H9 (cell line): ENCODE data around the gene SERTAD2. TPM values are rescaled to one million over a fixed set of nuclear protein-coding genes. Genes with fewer than 3 reads are reported as not detected.
A peak's percentile ranks its signal among the peaks of the same experiment; 100 is the strongest.

Experiments used
- DNase-seq: peaks from one replicate; pipeline ENCODE4 v3.0.0-alpha.2; 2017
- H2AFZ ChIP-seq: one replicate; pipeline ENCODE4 v1.6.1; 2013; ENCODE audit warnings: mild to moderate bottlenecking, low read length, control low read depth, moderate library complexity
- H2AK5ac ChIP-seq: 2 replicates; pipeline ENCODE4 v1.6.1; 2013; ENCODE audit warnings: low read length, control low read depth, mixed read lengths; ENCODE audit not compliant: insufficient read length
- H2BK120ac ChIP-seq: one replicate; pipeline ENCODE4 v1.6.1; 2013; ENCODE audit warnings: low read depth, mild to moderate bottlenecking, low read length, control low read depth, inconsistent platforms; ENCODE audit not compliant: poor library complexity, severe bottlenecking
- H2BK12ac ChIP-seq: 2 replicates; pipeline ENCODE4 v1.6.1; 2013; ENCODE audit warnings: low read length, control low read depth, mixed read lengths, low read depth; ENCODE audit not compliant: insufficient read length
- H2BK15ac ChIP-seq: 2 replicates; pipeline ENCODE4 v1.6.1; 2013; ENCODE audit warnings: low read depth, low read length, control low read depth
- H2BK20ac ChIP-seq: one replicate; pipeline ENCODE4 v1.6.1; 2013; ENCODE audit warnings: low read depth, mild to moderate bottlenecking, low read length, control low read depth, inconsistent platforms; ENCODE audit not compliant: poor library complexity, severe bottlenecking
- H2BK5ac ChIP-seq: 2 replicates; pipeline ENCODE4 v1.6.1; 2013; ENCODE audit warnings: low read length, control low read depth, mixed read lengths; ENCODE audit not compliant: insufficient read length
- H3K14ac ChIP-seq: 2 replicates; pipeline ENCODE4 v1.6.1; 2013; ENCODE audit warnings: low read length, control low read depth; ENCODE audit not compliant: insufficient read depth
- H3K18ac ChIP-seq: 2 replicates; pipeline ENCODE4 v1.6.1; 2013; ENCODE audit warnings: low read depth, mild to moderate bottlenecking, mixed read lengths, low read length, control low read depth; ENCODE audit not compliant: insufficient read length
- H3K23ac ChIP-seq: 2 replicates; pipeline ENCODE4 v1.6.1; 2013; ENCODE audit warnings: low read length, control low read depth, mixed read lengths, low read depth; ENCODE audit not compliant: insufficient read length
- H3K23me2 ChIP-seq: 2 replicates; pipeline ENCODE4 v1.6.1; 2013; ENCODE audit warnings: low read depth, mild to moderate bottlenecking, mixed read lengths, low read length, control low read depth; ENCODE audit not compliant: insufficient read length, poor library complexity, severe bottlenecking
- H3K27ac ChIP-seq: 2 replicates; pipeline ENCODE4 v1.5.1; 2013; ENCODE audit warnings: low read length, control low read depth, mixed read lengths, low read depth; ENCODE audit not compliant: insufficient read length
- H3K27me3 ChIP-seq: 2 replicates; pipeline ENCODE4 v1.6.1; 2013; ENCODE audit warnings: low read length, control low read depth, inconsistent platforms; ENCODE audit not compliant: insufficient read depth
- H3K4ac ChIP-seq: 2 replicates; pipeline ENCODE4 v1.6.1; 2013; ENCODE audit warnings: low read depth, mild to moderate bottlenecking, control low read depth, inconsistent platforms, low read length, moderate library complexity
- H3K4me1 ChIP-seq: 2 replicates; pipeline ENCODE4 v1.6.1; 2013; ENCODE audit warnings: low read length, control low read depth, inconsistent platforms; ENCODE audit not compliant: insufficient read depth
- H3K4me2 ChIP-seq: 2 replicates; pipeline ENCODE4 v1.6.1; 2013; ENCODE audit warnings: low read length, control low read depth, mixed read lengths; ENCODE audit not compliant: insufficient read length, insufficient read depth
- H3K56ac ChIP-seq: 2 replicates; pipeline ENCODE4 v1.6.1; 2013; ENCODE audit warnings: low read depth, mild to moderate bottlenecking, mixed read lengths, low read length, control low read depth; ENCODE audit not compliant: insufficient read length
- H3K79me1 ChIP-seq: 2 replicates; pipeline ENCODE4 v1.6.1; 2013; ENCODE audit warnings: low read depth, mild to moderate bottlenecking, moderate library complexity, low read length, control low read depth, inconsistent platforms; ENCODE audit not compliant: insufficient read depth, poor library complexity, severe bottlenecking
- H3K79me2 ChIP-seq: 2 replicates; pipeline ENCODE4 v1.6.1; 2013; ENCODE audit warnings: low read length, control low read depth, inconsistent platforms; ENCODE audit not compliant: insufficient read depth
- H3K9ac ChIP-seq: 2 replicates; pipeline ENCODE4 v1.6.1; 2013; ENCODE audit warnings: low read length, control low read depth, mixed read lengths; ENCODE audit not compliant: insufficient read length; ENCODE audit errors: extremely low read depth
- H3K9me3 ChIP-seq: one replicate; pipeline ENCODE4 v1.6.1; 2013; ENCODE audit warnings: low read depth, low read length, inconsistent platforms; ENCODE audit not compliant: control insufficient read depth
- H3T11ph ChIP-seq: one replicate; pipeline ENCODE4 v1.6.1; 2013; ENCODE audit warnings: mild to moderate bottlenecking, low read length, control low read depth, inconsistent platforms
- H4K20me1 ChIP-seq: one replicate; pipeline ENCODE4 v1.6.1; 2013; ENCODE audit not compliant: control insufficient read depth, insufficient read length, insufficient read depth
- H4K5ac ChIP-seq: 2 replicates; pipeline ENCODE4 v1.6.1; 2013; ENCODE audit warnings: low read depth, mild to moderate bottlenecking, mixed read lengths, low read length, control low read depth; ENCODE audit not compliant: insufficient read length
- H4K8ac ChIP-seq: replicated peaks from 2 replicates; pipeline ENCODE4 v1.6.1; 2013; ENCODE audit warnings: low read length, control low read depth, mixed read lengths, low read depth; ENCODE audit not compliant: insufficient read length
- H4K91ac ChIP-seq: 2 replicates; pipeline ENCODE4 v1.6.1; 2013; ENCODE audit warnings: low read depth, mild to moderate bottlenecking, moderate library complexity, mixed read lengths, low read length, control low read depth; ENCODE audit not compliant: insufficient read length
- H3K27ac Mint-ChIP-seq, 3 experiments: 2 replicates in 2 of 3; 3 replicates in 1 of 3; pipeline ENCODE4 v1.8.0; 2020 to 2021; ENCODE audit warnings: mixed read lengths in 3 of 3, mild to moderate bottlenecking in 1 of 3, moderate library complexity in 1 of 3
- H3K27me3 Mint-ChIP-seq: 2 replicates; pipeline ENCODE4 v1.8.0; 2021; ENCODE audit warnings: low read depth, mild to moderate bottlenecking, moderate library complexity, mixed read lengths
- H3K36me3 Mint-ChIP-seq, 3 experiments: 2 replicates in 2 of 3; 3 replicates in 1 of 3; pipeline ENCODE4 v1.8.0; 2020 to 2021; ENCODE audit warnings: low read depth in 3 of 3, mixed read lengths in 3 of 3; ENCODE audit not compliant: insufficient read depth in 1 of 3
- H3K4me1 Mint-ChIP-seq, 2 experiments: 2 replicates each; pipeline ENCODE4 v1.8.0; 2020; ENCODE audit warnings: mixed read lengths in 2 of 2
- H3K4me3 Mint-ChIP-seq, 2 experiments: 2 replicates in 1 of 2; 3 replicates in 1 of 2; pipeline ENCODE4 v1.8.0; 2020 to 2021; ENCODE audit warnings: mild to moderate bottlenecking in 2 of 2, mixed read lengths in 2 of 2, moderate library complexity in 1 of 2
- H3K9me3 Mint-ChIP-seq, 2 experiments: 2 replicates in 1 of 2; 3 replicates in 1 of 2; pipeline ENCODE4 v1.8.0; 2020; ENCODE audit warnings: mild to moderate bottlenecking in 2 of 2, mixed read lengths in 2 of 2, moderate library complexity in 1 of 2
- WGBS: extraction: QIAGEN DNeasy Blood & Tissue Kit; methylation state at CpG from one replicate; pipeline ENCODE4 v1.1.7; 2013; ENCODE audit warnings: missing lambda C conversion rate, low lambda C conversion rate, mixed read lengths; ENCODE audit not compliant: insufficient read length; ENCODE audit errors: extremely low coverage; 5-methylcytosine and 5-hydroxymethylcytosine counted together
- total RNA-seq: library from RNA; stranded (reverse); gene quantifications from 2 replicates; pipeline ENCODE4 v1.2.1, GENCODE V29; 2021
- TF ChIP-seq, protein P1 (sequence below): fragments of 200-600 bp; sonication (generic); conservative IDR thresholded peaks from 3 replicates; pipeline ENCODE4 v1.8.0; 2021; ENCODE audit warnings: antibody characterized with exemption, mild to moderate bottlenecking

Gene SERTAD2
- total RNA-seq, 1 experiment from 2014 or later, result 3.5 TPM

DNA sequence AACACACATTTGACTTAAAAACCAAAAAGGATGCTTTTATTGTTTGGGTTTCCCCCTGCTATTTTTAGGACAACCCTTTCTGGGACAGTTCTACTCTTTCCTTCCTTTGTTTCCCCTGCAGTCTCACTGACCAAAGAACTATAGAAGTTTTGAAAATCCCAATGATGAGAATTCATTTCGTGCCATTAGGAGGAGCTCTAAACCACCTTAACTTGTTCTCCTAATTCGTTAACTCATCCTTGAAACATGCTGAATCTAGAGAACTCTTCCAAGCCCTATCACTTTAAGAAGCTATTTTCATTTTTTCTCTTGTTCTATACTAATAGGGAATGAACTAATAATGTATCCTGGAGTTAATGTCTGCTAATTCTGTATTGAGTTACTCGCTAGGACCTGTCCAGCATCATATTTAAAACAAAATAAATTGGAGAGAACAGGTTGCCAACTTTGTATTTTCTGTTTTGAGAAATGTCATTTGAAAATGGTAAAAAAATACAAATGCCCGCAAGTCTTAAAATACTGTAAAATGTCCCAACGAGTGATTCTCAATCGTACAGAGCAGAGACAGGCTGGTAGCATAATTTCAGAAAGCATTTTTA, 66.7 kb downstream of the SERTAD2 start:
- peaks cover 0 to 21% (median 12%) of the 10 kb centered on the region in 3 experiments; a peak in 5 of 7 replicates for H3K36me3 Mint-ChIP-seq
- no CpG with 5 or more reads among the region's 6 CpGs for WGBS
- 0 out of 7 replicates have a peak overlapping the region, but pooled peaks of 1 of the 3 experiments have one; percentile 65 for H3K27ac Mint-ChIP-seq

More for the DNA sequence above, 66.7 kb downstream of the SERTAD2 start:
- no peaks in the 10 kb centered on the region for H3K79me2 ChIP-seq
- H4K8ac ChIP-seq, result no peak overlapping the region
- Mint-ChIP-seq H3K9me3 (no peaks in the 10 kb centered on the region), H3K27me3 (no peaks in the 10 kb centered on the region), H3K4me1 (0 out of 4 replicates have a peak, but pooled peaks cover 0 to 6% of the 10 kb centered on the region in 2 experiments), H3K4me3 (no peak overlapping the region)
- H2BK12ac ChIP-seq, result no peak overlapping the region
- H3K9me3 ChIP-seq, result no peaks in the 10 kb centered on the region
- no peak overlapping the region for H3K18ac ChIP-seq
- no peaks in the 10 kb centered on the region for H3K4me1 ChIP-seq
- H4K20me1 ChIP-seq, result peaks cover 4% of the 10 kb centered on the region
- no peak overlapping the region for H2BK120ac ChIP-seq
- TF ChIP-seq, protein P1, sequence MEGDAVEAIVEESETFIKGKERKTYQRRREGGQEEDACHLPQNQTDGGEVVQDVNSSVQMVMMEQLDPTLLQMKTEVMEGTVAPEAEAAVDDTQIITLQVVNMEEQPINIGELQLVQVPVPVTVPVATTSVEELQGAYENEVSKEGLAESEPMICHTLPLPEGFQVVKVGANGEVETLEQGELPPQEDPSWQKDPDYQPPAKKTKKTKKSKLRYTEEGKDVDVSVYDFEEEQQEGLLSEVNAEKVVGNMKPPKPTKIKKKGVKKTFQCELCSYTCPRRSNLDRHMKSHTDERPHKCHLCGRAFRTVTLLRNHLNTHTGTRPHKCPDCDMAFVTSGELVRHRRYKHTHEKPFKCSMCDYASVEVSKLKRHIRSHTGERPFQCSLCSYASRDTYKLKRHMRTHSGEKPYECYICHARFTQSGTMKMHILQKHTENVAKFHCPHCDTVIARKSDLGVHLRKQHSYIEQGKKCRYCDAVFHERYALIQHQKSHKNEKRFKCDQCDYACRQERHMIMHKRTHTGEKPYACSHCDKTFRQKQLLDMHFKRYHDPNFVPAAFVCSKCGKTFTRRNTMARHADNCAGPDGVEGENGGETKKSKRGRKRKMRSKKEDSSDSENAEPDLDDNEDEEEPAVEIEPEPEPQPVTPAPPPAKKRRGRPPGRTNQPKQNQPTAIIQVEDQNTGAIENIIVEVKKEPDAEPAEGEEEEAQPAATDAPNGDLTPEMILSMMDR, result peak; percentile 75
- H2BK5ac ChIP-seq, result no peak overlapping the region
- DNase-seq, result no peak
- no peak overlapping the region for H3K56ac ChIP-seq
- H2BK15ac ChIP-seq, result no peak overlapping the region
- H3K27ac ChIP-seq, result no peak overlapping the region
- H3T11ph ChIP-seq, result no peak overlapping the region
- no peak overlapping the region for H2AK5ac ChIP-seq
- no peaks in the 10 kb centered on the region for H3K23me2 ChIP-seq
- H3K27me3 ChIP-seq, result no peaks in the 10 kb centered on the region
- H4K5ac ChIP-seq, result no peak overlapping the region
- H3K79me1 ChIP-seq, result no peaks in the 10 kb centered on the region
- no peak overlapping the region for H2AFZ ChIP-seq
- H3K14ac ChIP-seq, result no peak overlapping the region
- no peak overlapping the region for H2BK20ac ChIP-seq
- no peak overlapping the region for H3K4me2 ChIP-seq
- H3K23ac ChIP-seq, result no peak overlapping the region
- no peak overlapping the region for H4K91ac ChIP-seq
- H3K9ac ChIP-seq, result no peak overlapping the region
- no peak overlapping the region for H3K4ac ChIP-seq
